ENCODE measurements around the gene PAN3. TPM values are rescaled to one million over a fixed set of nuclear protein-coding genes. Genes with fewer than 3 reads are reported as not detected.

The PAN3 gene
- total RNA-seq, 1 experiment from 2014 or later: 48.5 TPM

DNA sequence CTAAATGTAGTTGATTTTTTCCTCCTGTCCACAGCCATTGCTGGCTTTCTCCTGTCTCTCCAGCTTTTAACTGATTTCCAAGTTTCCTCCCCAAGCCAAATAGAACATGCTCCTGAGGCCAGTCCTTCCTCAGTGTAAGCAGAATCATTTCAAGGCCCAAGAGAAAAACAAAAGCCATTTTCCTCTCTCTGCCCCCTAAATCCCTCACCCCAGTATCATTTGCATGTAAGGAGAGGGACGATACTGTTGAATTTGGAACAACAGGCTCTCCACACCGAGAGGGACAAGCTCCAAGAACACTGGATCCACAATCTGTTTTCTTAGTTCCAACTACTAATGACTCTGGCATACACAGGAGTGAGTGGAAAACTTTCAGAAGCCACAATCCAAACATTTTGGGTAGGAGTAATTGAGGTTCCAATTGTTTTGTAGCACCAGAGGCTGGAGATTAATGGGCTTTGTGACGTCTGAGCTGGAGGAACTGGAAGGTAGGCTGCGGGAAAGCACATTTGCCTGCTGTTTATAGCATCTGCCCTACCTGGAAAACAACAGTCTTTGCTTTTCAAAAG, 199.7 kb downstream of the PAN3 start:
- Histone ChIP-seq H3K79me1 (ENCODE audit: insufficient read depth, low read depth, low read length, poor library complexity, severe bottlenecking) (no peaks in the 10 kb centered on the region), H2BK20ac (ENCODE audit: low read depth, low read length, poor library complexity, severe bottlenecking) (no peak overlapping the region), H3K9ac (ENCODE audit: extremely low read depth, insufficient read length, low read length) (no peak overlapping the region), H4K20me1 (ENCODE audit: control insufficient read depth, insufficient read depth, insufficient read length) (no peaks in the 10 kb centered on the region), H3K56ac (ENCODE audit: insufficient read length, low read depth, low read length) (no peak overlapping the region), H4K5ac (ENCODE audit: insufficient read length, low read depth, low read length) (no peak overlapping the region), H4K91ac (ENCODE audit: insufficient read length, low read depth, low read length) (no peak overlapping the region), H3K23ac (ENCODE audit: insufficient read length, low read depth, low read length) (no peak overlapping the region), H2BK12ac (ENCODE audit: insufficient read length, low read depth, low read length) (no peak overlapping the region), H3T11ph (ENCODE audit: low read length) (no peak overlapping the region), H2BK15ac (ENCODE audit: low read depth, low read length) (no peak overlapping the region), H3K9me3 (ENCODE audit: control insufficient read depth, low read depth, low read length) (no peaks in the 10 kb centered on the region), H3K27me3 (ENCODE audit: insufficient read depth, low read length) (no peaks in the 10 kb centered on the region), H2BK5ac (ENCODE audit: insufficient read length, low read length) (no peak overlapping the region), H3K14ac (ENCODE audit: insufficient read depth, low read length) (no peak overlapping the region), H2AK5ac (ENCODE audit: insufficient read length, low read length) (no peak overlapping the region), H2BK120ac (ENCODE audit: low read depth, low read length, poor library complexity, severe bottlenecking) (no peak overlapping the region), H4K8ac (replicated peaks; ENCODE audit: insufficient read length, low read depth, low read length) (no peak overlapping the region), H3K4ac (ENCODE audit: low read depth, low read length) (no peak overlapping the region), H3K4me2 (ENCODE audit: insufficient read depth, insufficient read length, low read length) (no peak overlapping the region), H3K23me2 (ENCODE audit: insufficient read length, low read depth, low read length, poor library complexity, severe bottlenecking) (no peaks in the 10 kb centered on the region), H2AFZ (ENCODE audit: low read length) (no peak overlapping the region), H3K27ac (ENCODE audit: insufficient read length, low read depth, low read length) (no peak overlapping the region), H3K4me1 (ENCODE audit: insufficient read depth, low read length) (no peaks in the 10 kb centered on the region), H3K79me2 (ENCODE audit: insufficient read depth, low read length) (no peaks in the 10 kb centered on the region), H3K18ac (ENCODE audit: insufficient read length, low read depth, low read length) (no peak overlapping the region)
- H3K9me3 Mint-ChIP-seq: no peaks in the 10 kb centered on the region
- peaks cover 4 to 24% (median 23%) of the 10 kb centered on the region in 3 experiments; a peak in 5 of 7 replicates for H3K36me3 Mint-ChIP-seq (ENCODE audit: insufficient read depth in 1 of 3, low read depth in 3 of 3)
- WGBS (ENCODE audit: extremely low coverage, insufficient read length, low lambda C conversion rate): no CpG with 5 or more reads among the region's 4 CpGs
- no peak overlapping the region for H3K4me3 Mint-ChIP-seq
- peaks cover 10 to 15% of the 10 kb centered on the region in 2 experiments for H3K4me1 Mint-ChIP-seq
- peak overlapping the region in 2 of 3 experiments; percentile 22 to 35; a peak in 2 of 7 replicates for H3K27ac Mint-ChIP-seq
- no peak for DNase-seq
- H3K27me3 Mint-ChIP-seq (ENCODE audit: low read depth): no peaks in the 10 kb centered on the region
- TF ChIP-seq, protein P1, sequence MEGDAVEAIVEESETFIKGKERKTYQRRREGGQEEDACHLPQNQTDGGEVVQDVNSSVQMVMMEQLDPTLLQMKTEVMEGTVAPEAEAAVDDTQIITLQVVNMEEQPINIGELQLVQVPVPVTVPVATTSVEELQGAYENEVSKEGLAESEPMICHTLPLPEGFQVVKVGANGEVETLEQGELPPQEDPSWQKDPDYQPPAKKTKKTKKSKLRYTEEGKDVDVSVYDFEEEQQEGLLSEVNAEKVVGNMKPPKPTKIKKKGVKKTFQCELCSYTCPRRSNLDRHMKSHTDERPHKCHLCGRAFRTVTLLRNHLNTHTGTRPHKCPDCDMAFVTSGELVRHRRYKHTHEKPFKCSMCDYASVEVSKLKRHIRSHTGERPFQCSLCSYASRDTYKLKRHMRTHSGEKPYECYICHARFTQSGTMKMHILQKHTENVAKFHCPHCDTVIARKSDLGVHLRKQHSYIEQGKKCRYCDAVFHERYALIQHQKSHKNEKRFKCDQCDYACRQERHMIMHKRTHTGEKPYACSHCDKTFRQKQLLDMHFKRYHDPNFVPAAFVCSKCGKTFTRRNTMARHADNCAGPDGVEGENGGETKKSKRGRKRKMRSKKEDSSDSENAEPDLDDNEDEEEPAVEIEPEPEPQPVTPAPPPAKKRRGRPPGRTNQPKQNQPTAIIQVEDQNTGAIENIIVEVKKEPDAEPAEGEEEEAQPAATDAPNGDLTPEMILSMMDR (conservative IDR thresholded peaks at IDR 0.05): no peak
